NCI-H2227 treated with DMSO at 0.1 percent for 48 hours (cell line): Measurements from ENCODE around the gene TMEM144.

Experiments used
- DNase-seq: peaks from one replicate; lab custom pipeline; 2025; lab: John Stamatoyannopoulos, UW

TMEM144 gene

GRCh38 chr4:158209825-158210807 is at the start of gene TMEM144:
Gene TMEM144 (plus strand): TSS chr4:158210486. CDS start chr4:158212668, 2,182 bp downstream.
- DNase-seq: peak; percentile 76

GRCh38 chr4:158161551-158162354 is 48.5 kb upstream of the TMEM144 start:
- no peak for DNase-seq

GRCh38 chr4:158162631-158163030 is 47.7 kb upstream of the TMEM144 start:
- DNase-seq: no peak

- DNase-seq: no peak
Measured at GRCh38 chr4:158163941-158164767, 46.1 kb upstream of the TMEM144 start.

GRCh38 chr4:158164768-158165213 is 45.5 kb upstream of the TMEM144 start:
- no peak for DNase-seq

GRCh38 chr4:158166701-158167100 is 43.6 kb upstream of the TMEM144 start:
- no peak for DNase-seq

GRCh38 chr4:158168606-158169005 is 41.7 kb upstream of the TMEM144 start:
- DNase-seq: no peak

- DNase-seq: no peak
Measured at GRCh38 chr4:158169506-158169905, 40.8 kb upstream of the TMEM144 start.

- DNase-seq: no peak
Measured at GRCh38 chr4:158169931-158170690, 40.2 kb upstream of the TMEM144 start.

GRCh38 chr4:158170691-158171561 is 39.4 kb upstream of the TMEM144 start:
- no peak for DNase-seq

- DNase-seq: no peak
Measured at GRCh38 chr4:158172261-158173258, 37.7 kb upstream of the TMEM144 start, which contains the start of gene GASK1B. Gene GASK1B (minus strand): TSS chr4:158173025. CDS start chr4:158171375, 1,650 bp downstream.

GRCh38 chr4:158176108-158176507 is 34.2 kb upstream of the TMEM144 start:
- DNase-seq: no peak

GRCh38 chr4:158176776-158177175 is 33.5 kb upstream of the TMEM144 start:
- no peak for DNase-seq

GRCh38 chr4:158179465-158179864 is 30.8 kb upstream of the TMEM144 start:
- DNase-seq: no peak

- no peak for DNase-seq
Measured at GRCh38 chr4:158181906-158182305, 28.4 kb upstream of the TMEM144 start.

GRCh38 chr4:158182736-158183135 is 27.6 kb upstream of the TMEM144 start:
- no peak for DNase-seq

GRCh38 chr4:158186815-158187214 is 23.5 kb upstream of the TMEM144 start:
- DNase-seq: no peak

GRCh38 chr4:158189422-158189821 is 20.9 kb upstream of the TMEM144 start:
- DNase-seq: no peak

GRCh38 chr4:158190718-158191117 is 19.6 kb upstream of the TMEM144 start:
- no peak for DNase-seq
